ENCODE results near the gene LRP1. TPM values are rescaled to one million over a fixed set of nuclear protein-coding genes. Genes with fewer than 3 reads are reported as not detected.

The LRP1 gene
- total RNA-seq, 1 donor from 2014 or later, result 760 TPM

DNA sequence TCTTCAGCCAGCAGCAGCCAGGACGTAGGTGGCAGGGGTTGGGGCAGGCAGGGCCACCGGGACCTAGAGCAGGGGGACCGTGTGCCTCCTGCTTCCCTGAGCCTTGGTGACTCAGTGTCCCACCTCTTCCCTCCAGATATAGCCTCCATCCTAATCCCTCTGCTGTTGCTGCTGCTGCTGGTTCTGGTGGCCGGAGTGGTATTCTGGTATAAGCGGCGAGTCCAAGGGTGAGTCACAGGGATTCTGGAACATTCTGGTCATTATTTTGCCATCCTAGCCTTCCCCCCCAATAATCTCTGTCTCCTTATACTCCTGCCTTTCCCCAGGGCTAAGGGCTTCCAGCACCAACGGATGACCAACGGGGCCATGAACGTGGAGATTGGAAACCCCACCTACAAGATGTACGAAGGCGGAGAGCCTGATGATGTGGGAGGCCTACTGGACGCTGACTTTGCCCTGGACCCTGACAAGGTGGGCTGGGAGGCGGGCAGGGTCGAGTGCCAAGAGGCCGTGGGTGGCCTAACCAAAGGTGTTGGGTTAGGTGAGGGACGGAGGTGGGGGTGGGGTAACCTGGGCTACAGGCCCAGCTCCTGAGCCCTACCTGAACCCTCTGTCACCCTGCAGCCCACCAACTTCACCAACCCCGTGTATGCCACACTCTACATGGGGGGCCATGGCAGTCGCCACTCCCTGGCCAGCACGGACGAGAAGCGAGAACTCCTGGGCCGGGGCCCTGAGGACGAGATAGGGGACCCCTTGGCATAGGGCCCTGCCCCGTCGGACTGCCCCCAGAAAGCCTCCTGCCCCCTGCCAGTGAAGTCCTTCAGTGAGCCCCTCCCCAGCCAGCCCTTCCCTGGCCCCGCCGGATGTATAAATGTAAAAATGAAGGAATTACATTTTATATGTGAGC, 83.8 kb downstream of the LRP1 start:
- ATAC-seq, result no peak
- DNase-seq (ENCODE audit: low spot score), result no peak
- intact Hi-C loops (cut with DNase I), result no loop called here

DNA sequence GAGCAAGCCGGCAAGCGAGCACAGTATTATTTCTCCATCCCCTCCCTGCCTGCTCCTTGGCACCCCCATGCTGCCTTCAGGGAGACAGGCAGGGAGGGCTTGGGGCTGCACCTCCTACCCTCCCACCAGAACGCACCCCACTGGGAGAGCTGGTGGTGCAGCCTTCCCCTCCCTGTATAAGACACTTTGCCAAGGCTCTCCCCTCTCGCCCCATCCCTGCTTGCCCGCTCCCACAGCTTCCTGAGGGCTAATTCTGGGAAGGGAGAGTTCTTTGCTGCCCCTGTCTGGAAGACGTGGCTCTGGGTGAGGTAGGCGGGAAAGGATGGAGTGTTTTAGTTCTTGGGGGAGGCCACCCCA, 84.4 kb downstream of the LRP1 start:
- intact Hi-C loops (cut with DNase I), result no loop called here
- DNase-seq (ENCODE audit: low spot score) (no peak), ATAC-seq (peak; percentile 4)

- peak; percentile 94 for DNase-seq (ENCODE audit: low spot score)
- peak; percentile 88 for ATAC-seq
- intact Hi-C loops (cut with DNase I), result no loop called here
Measured at GRCh38 chr12:57213058-57213715, 84.9 kb downstream of the LRP1 start.

GRCh38 chr12:57213763-57214397, 85.6 kb downstream of the LRP1 start:
- ATAC-seq (no peak), DNase-seq (ENCODE audit: low spot score) (no peak)
- intact Hi-C loops (cut with DNase I), result no loop called here

GRCh38 chr12:57214398-57214781, 86.1 kb downstream of the LRP1 start:
- ATAC-seq (peak; percentile 54), DNase-seq (ENCODE audit: low spot score) (no peak)
- intact Hi-C loops (cut with DNase I), result no loop called here

DNA sequence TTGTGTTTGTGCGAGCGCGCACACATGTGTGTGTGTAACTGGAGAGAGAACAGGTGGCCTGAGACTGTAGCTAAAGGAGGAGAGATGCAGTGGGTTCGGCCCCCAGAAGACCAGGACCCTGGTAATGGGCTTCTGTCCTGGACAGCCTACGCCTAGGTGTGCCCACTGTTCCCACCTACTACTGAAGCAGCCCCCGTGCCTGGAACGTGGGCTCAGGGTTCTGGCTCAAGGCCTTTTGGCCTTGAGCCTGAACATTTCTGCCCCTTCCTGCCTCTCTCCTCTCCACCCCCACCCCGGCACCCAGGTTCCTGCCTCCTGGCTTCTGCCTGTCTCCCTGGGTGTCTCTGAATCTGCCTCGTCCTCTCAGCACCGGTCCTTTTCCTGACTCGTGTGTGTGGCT, 86.8 kb downstream of the LRP1 start:
- ATAC-seq (no peak), DNase-seq (ENCODE audit: low spot score) (no peak)
- intact Hi-C loops (cut with DNase I), result no loop called here

GRCh38 chr12:57215668-57216013, 87.4 kb downstream of the LRP1 start:
- intact Hi-C loops (cut with DNase I), result no loop called here
- ATAC-seq, result no peak
- DNase-seq (ENCODE audit: low spot score), result no peak

GRCh38 chr12:57216014-57216911, 88.0 kb downstream of the LRP1 start, which contains the start of gene NXPH4:
TSS of gene NXPH4 (plus strand) at chr12:57216794. CDS start at chr12:57216970, 176 bp downstream.
- intact Hi-C loops (cut with DNase I), result no loop called here
- DNase-seq (ENCODE audit: low spot score) (no peak), ATAC-seq (no peak)

DNA sequence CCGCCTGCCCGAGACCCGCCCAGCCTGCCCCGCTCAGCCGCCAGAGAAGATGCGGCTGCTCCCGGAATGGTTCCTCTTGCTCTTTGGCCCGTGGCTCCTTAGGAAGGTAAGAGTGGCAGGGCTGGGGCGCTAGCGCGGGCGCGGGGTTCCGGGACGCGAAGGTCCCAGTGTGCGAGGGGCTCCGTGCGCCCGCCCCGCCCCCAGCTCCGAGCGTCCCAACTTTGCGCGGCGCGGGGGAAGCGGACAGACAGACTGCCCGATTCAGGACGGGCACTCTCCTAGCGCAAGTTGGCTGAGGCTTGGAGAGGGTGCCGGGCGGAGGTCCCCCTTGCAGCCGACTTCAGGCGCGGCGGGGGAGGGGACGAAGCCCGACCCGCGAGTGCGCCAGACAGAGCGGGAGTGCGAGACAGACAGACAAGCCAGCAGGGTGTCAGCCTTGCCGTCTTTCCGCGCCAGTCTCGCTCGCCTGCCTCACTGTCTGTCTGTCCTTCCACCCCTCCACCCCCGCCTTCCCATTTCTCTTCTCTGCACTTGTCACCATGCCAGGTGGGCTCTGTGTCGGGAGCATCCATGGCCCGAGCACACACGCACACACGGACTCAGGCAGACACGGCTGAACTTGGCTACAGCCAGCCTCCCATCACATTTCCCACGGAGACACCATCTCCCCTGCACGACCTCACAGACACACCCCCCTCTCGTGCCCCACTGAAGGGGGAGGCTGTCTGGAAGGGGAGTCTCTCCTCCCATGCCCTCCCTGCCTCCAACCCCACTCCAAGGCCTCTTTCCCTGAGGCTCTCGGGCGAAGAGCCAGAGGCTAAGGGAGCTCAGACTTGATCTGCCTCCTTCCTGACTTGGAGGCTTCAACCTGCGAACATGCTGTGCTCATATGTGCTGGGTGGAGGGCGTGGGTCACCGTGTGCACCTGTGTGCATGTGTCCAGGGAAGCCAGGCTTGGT, 88.9 kb downstream of the LRP1 start:
- DNase-seq (ENCODE audit: low spot score) (no peak), ATAC-seq (no peak)
- intact Hi-C loops (cut with DNase I), result no loop called here

- ATAC-seq (no peak), DNase-seq (ENCODE audit: low spot score) (no peak)
- intact Hi-C loops (cut with DNase I), result no loop called here
Measured at GRCh38 chr12:57218030-57218853, 90.0 kb downstream of the LRP1 start.

GRCh38 chr12:57219205-57219992, 91.1 kb downstream of the LRP1 start:
- ATAC-seq (no peak), DNase-seq (ENCODE audit: low spot score) (no peak)
- intact Hi-C loops (cut with DNase I), result no loop called here

GRCh38 chr12:57219993-57220754, 91.9 kb downstream of the LRP1 start:
- DNase-seq (ENCODE audit: low spot score) (no peak), ATAC-seq (no peak)
- intact Hi-C loops (cut with DNase I), result no loop called here

DNA sequence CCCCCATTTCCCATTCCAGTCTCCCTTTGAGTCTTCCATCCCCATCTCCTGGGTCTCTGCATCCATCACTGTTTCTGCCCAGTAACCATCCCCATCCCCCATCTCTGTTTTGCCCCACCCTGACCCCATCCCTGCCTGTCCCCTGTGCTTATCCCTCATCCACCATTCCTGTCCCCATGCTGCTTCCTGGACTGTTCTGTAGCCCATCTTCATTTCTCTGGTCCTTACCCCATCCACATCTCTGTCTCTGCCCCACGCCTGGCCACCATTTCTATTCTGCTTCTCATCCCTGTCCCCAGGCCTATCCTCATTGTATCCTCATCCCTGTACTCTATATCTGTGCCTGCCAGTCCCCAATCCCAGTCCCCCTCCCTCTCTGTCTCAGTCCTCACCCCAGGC, 92.5 kb downstream of the LRP1 start:
- no peak for ATAC-seq
- intact Hi-C loops (cut with DNase I), result no loop called here
- no peak for DNase-seq (ENCODE audit: low spot score)

DNA sequence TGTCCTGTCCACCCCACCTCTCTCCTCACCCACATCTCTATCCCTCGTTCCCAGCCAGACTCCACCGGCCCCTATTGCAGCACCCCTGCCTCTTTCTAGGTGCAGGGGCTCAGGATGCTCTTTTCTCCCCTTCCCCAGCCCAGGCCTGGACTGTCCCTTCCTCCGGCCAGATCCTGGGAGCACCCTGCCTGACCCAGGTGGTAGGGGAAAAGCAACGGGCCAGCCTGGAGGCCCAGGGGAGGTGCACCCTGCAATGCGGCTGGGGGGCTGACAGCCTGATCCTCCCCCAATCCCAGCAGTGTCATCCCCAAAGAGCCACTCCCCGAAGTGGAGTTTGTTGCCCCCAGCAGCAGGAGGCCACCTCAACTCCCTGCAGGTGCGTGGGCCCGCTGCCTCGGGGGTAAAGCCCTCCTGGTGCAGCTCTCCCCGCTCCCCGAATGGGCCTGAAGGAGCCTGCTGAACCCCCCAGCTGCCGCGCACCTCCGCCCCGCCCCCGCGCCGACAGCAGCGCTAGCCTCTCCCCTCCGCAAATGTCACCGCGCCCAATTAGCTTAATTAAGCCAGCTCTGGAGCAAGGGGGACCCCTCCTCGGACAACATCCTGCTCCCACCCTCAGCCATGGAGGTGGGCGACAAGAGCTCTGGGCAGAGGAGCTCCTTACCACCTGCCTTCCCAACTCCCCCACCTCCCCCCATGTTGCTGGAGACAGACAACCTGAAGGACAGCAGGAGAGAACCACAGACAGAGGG, 93.1 kb downstream of the LRP1 start:
- intact Hi-C loops (cut with DNase I), result no loop called here
- DNase-seq (ENCODE audit: low spot score) (no peak), ATAC-seq (no peak)

All from sciatic nerve (tissue), 2 donors.